H1 (cell line): ENCODE results near the gene COMMD8. TPM values are rescaled to one million over a fixed set of nuclear protein-coding genes. Genes with fewer than 3 reads are reported as not detected.

Experiments used
- BCL11A ChIP-seq, 2 experiments: IDR thresholded peaks; one replicate each; pipeline ENCODE4 v1.6.1; 2011; ENCODE audit warnings: low read depth in 2 of 2, low read length in 2 of 2, mild to moderate bottlenecking in 2 of 2
- FOSL1 ChIP-seq: IDR thresholded peaks from 2 replicates; pipeline ENCODE4 v1.6.1; 2011; ENCODE audit warnings: mild to moderate bottlenecking, low read depth, low read length, moderate library complexity; ENCODE audit not compliant: insufficient read depth
- POU5F1 ChIP-seq: IDR thresholded peaks from 2 replicates; pipeline ENCODE4 v1.6.1; 2011; ENCODE audit warnings: low read depth, mild to moderate bottlenecking, low read length, moderate library complexity
- SIX5 ChIP-seq: IDR thresholded peaks from 2 replicates; pipeline ENCODE4 v1.6.1; 2011; ENCODE audit warnings: mild to moderate bottlenecking, low read depth, low read length
- TBP ChIP-seq: IDR thresholded peaks from 2 replicates; pipeline ENCODE4 v1.6.1; 2011; ENCODE audit warnings: low read depth, low read length, improper control_type of control experiment
- YY1 ChIP-seq: IDR thresholded peaks from 2 replicates; pipeline ENCODE4 v1.6.1; 2011; ENCODE audit warnings: low read depth, mild to moderate bottlenecking, low read length
- polyA plus RNA-seq, 7 experiments: library from polyadenylated mRNA; depleted of rRNA in 3 of 7; stranded (reverse) in 5 of 7; unstranded in 2 of 7; fragments of >200 nt in 5 of 7; fragments of 200-250 nt in 2 of 7; gene quantifications; 1 replicate in 5 of 7; 2 replicates in 1 of 7; 4 replicates in 1 of 7; pipeline versions ENCODE4 v1.2.1 to v1.2.3, GENCODE V29; 2011 to 2013; ENCODE audit warnings: missing spikeins in 2 of 7, mixed read lengths in 2 of 7
- total RNA-seq: library from RNA; stranded (reverse); fragmentation: NEBNext Ultra II Directional; extraction: Animal tissue kit (Norgen Biotek cat#: 25700); gene quantifications from 2 replicates; pipeline ENCODE4 v1.2.1, GENCODE V29; 2021
- TF ChIP-seq, protein P1 (sequence below): fragments of 300-600 bp; sonication (generic); IDR thresholded peaks from 2 replicates; pipeline ENCODE4 v1.7.1; 2012; ENCODE audit warnings: low read length, moderate library complexity, mild to moderate bottlenecking, inconsistent platforms; ENCODE audit not compliant: insufficient replicate concordance
- TF ChIP-seq, protein P2 (sequence below): IDR thresholded peaks from 2 replicates; pipeline ENCODE4 v1.6.1; 2011; ENCODE audit warnings: low read depth, mild to moderate bottlenecking, low read length; ENCODE audit not compliant: insufficient read depth
- TF ChIP-seq, protein P3 (sequence below): IDR thresholded peaks from 2 replicates; pipeline ENCODE4 v1.6.1; 2012; ENCODE audit warnings: low read length, inconsistent platforms

Gene COMMD8
- total and polyA plus RNA-seq, 2 of the 8 experiments (the other 6 are each of a cell fraction or from before 2014, with no cell fraction given): 1.6 to 7.2 TPM

DNA sequence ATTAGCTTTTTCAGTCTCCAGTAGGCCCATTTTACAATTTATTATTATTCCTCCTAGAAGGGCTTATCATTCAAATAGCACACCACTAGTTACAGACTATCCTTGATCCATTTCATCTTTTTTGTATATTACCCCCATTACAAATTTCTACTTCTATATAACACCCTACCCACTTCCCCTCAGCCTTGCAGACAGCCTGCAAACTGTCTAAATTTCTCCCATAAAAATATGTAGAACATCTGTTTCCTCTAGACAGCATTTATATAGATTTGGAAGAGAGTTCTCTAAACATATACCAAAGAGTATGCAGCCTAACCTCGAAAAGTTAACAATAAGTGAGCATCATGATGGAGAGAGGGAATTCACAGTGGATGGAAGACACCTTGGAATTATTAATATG lies 30.8 kb downstream of the COMMD8 start (continued):
- TF ChIP-seq, protein P1, sequence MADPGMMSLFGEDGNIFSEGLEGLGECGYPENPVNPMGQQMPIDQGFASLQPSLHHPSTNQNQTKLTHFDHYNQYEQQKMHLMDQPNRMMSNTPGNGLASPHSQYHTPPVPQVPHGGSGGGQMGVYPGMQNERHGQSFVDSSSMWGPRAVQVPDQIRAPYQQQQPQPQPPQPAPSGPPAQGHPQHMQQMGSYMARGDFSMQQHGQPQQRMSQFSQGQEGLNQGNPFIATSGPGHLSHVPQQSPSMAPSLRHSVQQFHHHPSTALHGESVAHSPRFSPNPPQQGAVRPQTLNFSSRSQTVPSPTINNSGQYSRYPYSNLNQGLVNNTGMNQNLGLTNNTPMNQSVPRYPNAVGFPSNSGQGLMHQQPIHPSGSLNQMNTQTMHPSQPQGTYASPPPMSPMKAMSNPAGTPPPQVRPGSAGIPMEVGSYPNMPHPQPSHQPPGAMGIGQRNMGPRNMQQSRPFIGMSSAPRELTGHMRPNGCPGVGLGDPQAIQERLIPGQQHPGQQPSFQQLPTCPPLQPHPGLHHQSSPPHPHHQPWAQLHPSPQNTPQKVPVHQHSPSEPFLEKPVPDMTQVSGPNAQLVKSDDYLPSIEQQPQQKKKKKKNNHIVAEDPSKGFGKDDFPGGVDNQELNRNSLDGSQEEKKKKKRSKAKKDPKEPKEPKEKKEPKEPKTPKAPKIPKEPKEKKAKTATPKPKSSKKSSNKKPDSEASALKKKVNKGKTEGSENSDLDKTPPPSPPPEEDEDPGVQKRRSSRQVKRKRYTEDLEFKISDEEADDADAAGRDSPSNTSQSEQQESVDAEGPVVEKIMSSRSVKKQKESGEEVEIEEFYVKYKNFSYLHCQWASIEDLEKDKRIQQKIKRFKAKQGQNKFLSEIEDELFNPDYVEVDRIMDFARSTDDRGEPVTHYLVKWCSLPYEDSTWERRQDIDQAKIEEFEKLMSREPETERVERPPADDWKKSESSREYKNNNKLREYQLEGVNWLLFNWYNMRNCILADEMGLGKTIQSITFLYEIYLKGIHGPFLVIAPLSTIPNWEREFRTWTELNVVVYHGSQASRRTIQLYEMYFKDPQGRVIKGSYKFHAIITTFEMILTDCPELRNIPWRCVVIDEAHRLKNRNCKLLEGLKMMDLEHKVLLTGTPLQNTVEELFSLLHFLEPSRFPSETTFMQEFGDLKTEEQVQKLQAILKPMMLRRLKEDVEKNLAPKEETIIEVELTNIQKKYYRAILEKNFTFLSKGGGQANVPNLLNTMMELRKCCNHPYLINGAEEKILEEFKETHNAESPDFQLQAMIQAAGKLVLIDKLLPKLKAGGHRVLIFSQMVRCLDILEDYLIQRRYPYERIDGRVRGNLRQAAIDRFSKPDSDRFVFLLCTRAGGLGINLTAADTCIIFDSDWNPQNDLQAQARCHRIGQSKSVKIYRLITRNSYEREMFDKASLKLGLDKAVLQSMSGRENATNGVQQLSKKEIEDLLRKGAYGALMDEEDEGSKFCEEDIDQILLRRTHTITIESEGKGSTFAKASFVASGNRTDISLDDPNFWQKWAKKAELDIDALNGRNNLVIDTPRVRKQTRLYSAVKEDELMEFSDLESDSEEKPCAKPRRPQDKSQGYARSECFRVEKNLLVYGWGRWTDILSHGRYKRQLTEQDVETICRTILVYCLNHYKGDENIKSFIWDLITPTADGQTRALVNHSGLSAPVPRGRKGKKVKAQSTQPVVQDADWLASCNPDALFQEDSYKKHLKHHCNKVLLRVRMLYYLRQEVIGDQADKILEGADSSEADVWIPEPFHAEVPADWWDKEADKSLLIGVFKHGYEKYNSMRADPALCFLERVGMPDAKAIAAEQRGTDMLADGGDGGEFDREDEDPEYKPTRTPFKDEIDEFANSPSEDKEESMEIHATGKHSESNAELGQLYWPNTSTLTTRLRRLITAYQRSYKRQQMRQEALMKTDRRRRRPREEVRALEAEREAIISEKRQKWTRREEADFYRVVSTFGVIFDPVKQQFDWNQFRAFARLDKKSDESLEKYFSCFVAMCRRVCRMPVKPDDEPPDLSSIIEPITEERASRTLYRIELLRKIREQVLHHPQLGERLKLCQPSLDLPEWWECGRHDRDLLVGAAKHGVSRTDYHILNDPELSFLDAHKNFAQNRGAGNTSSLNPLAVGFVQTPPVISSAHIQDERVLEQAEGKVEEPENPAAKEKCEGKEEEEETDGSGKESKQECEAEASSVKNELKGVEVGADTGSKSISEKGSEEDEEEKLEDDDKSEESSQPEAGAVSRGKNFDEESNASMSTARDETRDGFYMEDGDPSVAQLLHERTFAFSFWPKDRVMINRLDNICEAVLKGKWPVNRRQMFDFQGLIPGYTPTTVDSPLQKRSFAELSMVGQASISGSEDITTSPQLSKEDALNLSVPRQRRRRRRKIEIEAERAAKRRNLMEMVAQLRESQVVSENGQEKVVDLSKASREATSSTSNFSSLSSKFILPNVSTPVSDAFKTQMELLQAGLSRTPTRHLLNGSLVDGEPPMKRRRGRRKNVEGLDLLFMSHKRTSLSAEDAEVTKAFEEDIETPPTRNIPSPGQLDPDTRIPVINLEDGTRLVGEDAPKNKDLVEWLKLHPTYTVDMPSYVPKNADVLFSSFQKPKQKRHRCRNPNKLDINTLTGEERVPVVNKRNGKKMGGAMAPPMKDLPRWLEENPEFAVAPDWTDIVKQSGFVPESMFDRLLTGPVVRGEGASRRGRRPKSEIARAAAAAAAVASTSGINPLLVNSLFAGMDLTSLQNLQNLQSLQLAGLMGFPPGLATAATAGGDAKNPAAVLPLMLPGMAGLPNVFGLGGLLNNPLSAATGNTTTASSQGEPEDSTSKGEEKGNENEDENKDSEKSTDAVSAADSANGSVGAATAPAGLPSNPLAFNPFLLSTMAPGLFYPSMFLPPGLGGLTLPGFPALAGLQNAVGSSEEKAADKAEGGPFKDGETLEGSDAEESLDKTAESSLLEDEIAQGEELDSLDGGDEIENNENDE: no peak
- TF ChIP-seq, protein P2, sequence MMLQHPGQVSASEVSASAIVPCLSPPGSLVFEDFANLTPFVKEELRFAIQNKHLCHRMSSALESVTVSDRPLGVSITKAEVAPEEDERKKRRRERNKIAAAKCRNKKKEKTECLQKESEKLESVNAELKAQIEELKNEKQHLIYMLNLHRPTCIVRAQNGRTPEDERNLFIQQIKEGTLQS: no peak
- TF ChIP-seq SIX5: no peak
- TF ChIP-seq, protein P3, sequence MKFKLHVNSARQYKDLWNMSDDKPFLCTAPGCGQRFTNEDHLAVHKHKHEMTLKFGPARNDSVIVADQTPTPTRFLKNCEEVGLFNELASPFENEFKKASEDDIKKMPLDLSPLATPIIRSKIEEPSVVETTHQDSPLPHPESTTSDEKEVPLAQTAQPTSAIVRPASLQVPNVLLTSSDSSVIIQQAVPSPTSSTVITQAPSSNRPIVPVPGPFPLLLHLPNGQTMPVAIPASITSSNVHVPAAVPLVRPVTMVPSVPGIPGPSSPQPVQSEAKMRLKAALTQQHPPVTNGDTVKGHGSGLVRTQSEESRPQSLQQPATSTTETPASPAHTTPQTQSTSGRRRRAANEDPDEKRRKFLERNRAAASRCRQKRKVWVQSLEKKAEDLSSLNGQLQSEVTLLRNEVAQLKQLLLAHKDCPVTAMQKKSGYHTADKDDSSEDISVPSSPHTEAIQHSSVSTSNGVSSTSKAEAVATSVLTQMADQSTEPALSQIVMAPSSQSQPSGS: no peak
- TF ChIP-seq FOSL1: no peak
- TF ChIP-seq POU5F1: no peak
- no peak for TF ChIP-seq TBP
- no peak for TF ChIP-seq BCL11A (IDR thresholded peaks at IDR 0.05; ENCODE audit: low read depth in 2 of 2, low read length in 2 of 2)
- TF ChIP-seq YY1: no peak
